GM19043 (cell line): ENCODE data around the gene DNAH11.
"Not testable (repeated sequence)": the region's sequence is repeated elsewhere in the genome, so short reads cannot be mapped to it uniquely, and the experiment has no call there.

Experiments
- ATAC-seq: cut with Tn5 transposase; IDR thresholded peaks from one replicate; pipeline ENCODE4 v1.9.1; 2021; ENCODE audit warnings: low read depth; ENCODE audit not compliant: unreplicated experiment

The DNAH11 gene

GRCh38 chr7:21542891-21543527, at the start of gene DNAH11:
DNAH11 (plus strand) TSS chr7:21543039; CDS start chr7:21543246, 207 bp downstream.
- ATAC-seq, result peak; percentile 73

GRCh38 chr7:21495731-21496130, 47.1 kb upstream of the DNAH11 start:
- ATAC-seq, result no peak

GRCh38 chr7:21497072-21497471, 45.8 kb upstream of the DNAH11 start:
- ATAC-seq, result no peak

GRCh38 chr7:21500117-21500832, 42.6 kb upstream of the DNAH11 start:
- no peak for ATAC-seq

- ATAC-seq, result no peak
Observed at GRCh38 chr7:21504021-21504420, 38.8 kb upstream of the DNAH11 start.

GRCh38 chr7:21507627-21508343, 35.1 kb upstream of the DNAH11 start:
- no peak for ATAC-seq

- no peak for ATAC-seq
Observed at GRCh38 chr7:21508538-21508937, 34.3 kb upstream of the DNAH11 start.

GRCh38 chr7:21514062-21514461, 28.8 kb upstream of the DNAH11 start:
- no peak for ATAC-seq

- ATAC-seq, result no peak
Observed at GRCh38 chr7:21524680-21525079, 18.2 kb upstream of the DNAH11 start.

- no peak for ATAC-seq
Observed at GRCh38 chr7:21526007-21526406, 16.8 kb upstream of the DNAH11 start.

- no peak for ATAC-seq
Observed at GRCh38 chr7:21526448-21526847, 16.4 kb upstream of the DNAH11 start.

- not testable (repeated sequence) for ATAC-seq
Observed at GRCh38 chr7:21532485-21532884, 10.4 kb upstream of the DNAH11 start.

GRCh38 chr7:21533646-21534045, 9.2 kb upstream of the DNAH11 start:
- not testable (repeated sequence) for ATAC-seq

GRCh38 chr7:21536445-21537118, 6.3 kb upstream of the DNAH11 start:
- not testable (repeated sequence) for ATAC-seq

- no peak for ATAC-seq
Observed at GRCh38 chr7:21538936-21539495, 3.8 kb upstream of the DNAH11 start.

GRCh38 chr7:21543528-21544302, 876 bp downstream of the DNAH11 start:
- no peak for ATAC-seq

GRCh38 chr7:21544303-21544656, 1.4 kb downstream of the DNAH11 start:
- no peak for ATAC-seq

GRCh38 chr7:21544715-21545114, 1.9 kb downstream of the DNAH11 start:
- ATAC-seq, result no peak

- ATAC-seq, result no peak
Observed at GRCh38 chr7:21547501-21547900, 4.7 kb downstream of the DNAH11 start.

GRCh38 chr7:21548491-21548890, 5.7 kb downstream of the DNAH11 start:
- no peak for ATAC-seq
